GM21786 (cell line): ENCODE measurements around the gene BANP.

Experiments
- ATAC-seq: cut with Tn5 transposase; IDR thresholded peaks from one replicate; pipeline ENCODE4 v1.9.1; 2021; ENCODE audit not compliant: unreplicated experiment

The BANP gene

GRCh38 chr16:87948735-87949070 is 2.5 kb upstream of the BANP start:
- no peak for ATAC-seq

DNA sequence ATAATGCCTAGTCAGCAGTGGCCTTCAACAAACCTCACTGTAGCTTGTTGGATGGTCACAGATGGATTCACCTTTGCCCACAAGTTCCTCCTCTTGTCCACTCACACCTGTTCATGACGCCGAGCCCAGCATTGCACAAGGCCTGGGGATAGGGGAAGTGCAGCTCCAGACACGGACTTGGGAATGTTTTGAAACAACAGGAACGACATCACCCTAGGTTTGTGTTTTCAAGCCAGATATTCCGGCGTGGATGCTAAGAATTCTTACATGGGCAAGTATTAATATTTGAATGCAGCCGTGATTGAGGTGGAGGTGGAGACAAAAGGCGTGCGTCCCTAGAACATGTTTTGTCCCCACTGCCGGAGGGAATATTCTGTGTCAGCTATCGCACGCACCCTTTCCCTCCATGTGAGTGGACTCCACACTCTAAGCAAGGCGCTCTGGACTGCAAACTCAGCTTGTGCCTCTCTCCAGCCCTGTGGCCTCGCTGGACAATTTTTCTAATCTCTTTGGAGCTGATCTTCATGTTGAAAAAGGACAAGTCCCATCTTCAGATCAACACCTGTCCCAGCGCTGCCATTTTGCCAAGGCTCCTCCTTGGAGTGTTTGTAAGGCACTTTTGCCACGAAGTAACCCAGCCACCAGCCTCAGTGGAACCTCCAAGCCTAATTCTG is 2.0 kb upstream of the BANP start:
- ATAC-seq = no peak

DNA sequence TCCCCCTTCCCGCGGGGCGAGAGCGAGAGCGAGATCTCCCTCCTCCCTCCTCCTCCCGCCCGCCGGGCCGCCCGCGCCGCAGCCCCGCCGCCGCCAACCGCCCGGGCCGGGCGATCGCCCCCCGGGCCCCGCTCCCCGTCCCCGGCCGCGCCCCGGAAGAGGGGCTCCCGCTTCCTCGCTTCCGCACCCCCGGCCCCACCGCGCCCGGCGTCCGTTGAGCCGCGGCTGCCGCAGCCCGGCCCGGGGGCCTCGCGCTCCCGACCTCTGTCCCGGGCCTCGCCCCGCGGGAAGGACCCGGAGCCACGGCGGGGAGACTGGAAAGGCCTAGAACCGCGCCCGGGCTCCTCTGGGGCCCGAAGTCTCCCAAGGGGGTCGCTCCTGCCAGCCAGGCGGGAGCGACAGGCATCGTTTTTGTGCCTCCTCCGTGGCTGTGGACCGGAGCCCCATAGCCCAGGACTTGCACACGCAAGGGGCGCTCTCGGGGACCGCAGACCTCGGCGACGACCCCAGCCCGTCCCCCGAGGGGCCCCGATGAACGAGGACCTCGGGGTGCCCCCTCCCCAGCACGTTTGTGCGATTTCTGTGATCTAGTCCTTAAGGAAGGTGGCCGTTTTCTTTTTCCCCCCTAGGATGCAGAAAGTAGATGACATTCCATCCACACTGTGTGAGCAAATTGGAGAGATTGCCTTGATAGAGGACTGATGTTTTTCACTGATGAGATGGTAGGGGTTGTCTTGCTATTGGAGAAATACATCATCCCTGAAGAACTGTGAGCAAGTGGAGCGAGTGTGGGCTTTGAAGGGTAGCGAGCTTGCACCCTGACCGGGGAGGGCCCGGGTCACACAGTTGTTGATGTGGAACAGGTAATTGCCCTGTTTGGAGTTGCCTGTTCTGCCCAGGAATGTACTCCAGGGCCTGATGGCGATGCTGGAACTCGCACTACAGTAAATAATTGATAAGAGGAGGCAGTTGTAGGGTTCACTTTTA is 611 bp downstream of the BANP start:
- ATAC-seq = no peak

GRCh38 chr16:87952751-87953150 is 1.5 kb downstream of the BANP start:
- no peak for ATAC-seq

DNA sequence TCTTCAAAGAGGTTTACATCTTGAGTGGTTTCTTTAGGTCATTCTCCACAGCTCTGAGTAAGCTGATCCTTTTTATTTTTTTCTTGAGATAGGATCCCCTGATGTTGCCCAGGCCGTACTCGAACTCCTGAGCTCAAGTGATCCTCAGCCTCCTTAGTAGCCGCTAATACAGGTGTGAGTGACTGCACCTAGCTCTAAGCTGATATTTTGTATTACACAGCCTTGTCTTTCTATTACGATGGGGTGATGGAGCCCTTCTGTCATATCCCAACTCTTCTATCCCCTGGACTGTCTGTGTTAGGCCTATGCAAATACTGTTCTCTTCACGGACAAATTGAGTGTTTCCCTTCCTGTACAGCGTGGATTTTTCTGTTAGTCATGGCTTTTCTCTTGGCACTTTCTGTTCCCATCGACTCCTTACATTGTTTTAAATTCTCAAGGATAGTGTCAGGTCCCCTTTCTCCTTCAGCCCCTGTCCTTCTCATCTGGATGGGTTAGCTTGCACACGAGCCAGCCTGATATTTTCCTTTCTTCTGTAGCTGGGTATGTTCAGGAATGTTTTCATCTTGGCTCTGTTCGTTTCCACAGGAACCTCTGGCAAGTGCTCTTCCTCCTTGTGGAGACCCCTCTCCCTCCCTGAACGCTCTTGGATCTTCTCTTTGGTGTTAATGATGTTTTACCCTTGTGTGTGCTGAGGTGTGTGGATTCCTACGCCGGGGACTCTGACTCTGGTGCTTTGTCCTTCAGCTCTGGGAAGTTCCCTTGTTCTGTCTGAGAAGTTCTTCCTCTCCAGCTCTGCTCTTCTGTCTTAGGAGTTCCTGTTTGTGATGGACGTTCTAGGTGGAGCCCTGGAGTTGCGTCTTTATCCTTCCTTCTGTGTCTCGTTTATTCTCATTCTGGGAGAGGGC is 2.3 kb downstream of the BANP start:
- ATAC-seq = no peak

DNA sequence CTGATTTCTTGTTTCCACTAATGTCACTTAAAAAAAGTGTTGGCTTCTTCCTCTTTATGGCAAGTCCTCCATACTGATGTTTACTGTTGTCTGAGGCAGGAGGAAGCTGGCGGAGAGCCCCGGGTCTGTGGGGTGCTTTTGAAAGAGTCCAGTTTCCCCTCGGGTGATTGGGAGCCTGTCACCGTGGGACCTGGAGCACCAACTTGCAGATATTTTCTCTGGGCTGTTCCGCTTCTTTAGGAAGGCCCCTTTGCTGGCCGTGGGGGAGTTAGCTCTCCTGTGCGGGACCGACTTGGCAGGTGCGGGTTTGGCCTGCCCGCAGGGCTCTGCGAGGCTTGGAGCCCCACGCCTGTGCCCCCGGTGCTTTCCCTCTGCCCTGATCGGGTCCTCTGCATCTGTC is 3.1 kb downstream of the BANP start:
- no peak for ATAC-seq

DNA sequence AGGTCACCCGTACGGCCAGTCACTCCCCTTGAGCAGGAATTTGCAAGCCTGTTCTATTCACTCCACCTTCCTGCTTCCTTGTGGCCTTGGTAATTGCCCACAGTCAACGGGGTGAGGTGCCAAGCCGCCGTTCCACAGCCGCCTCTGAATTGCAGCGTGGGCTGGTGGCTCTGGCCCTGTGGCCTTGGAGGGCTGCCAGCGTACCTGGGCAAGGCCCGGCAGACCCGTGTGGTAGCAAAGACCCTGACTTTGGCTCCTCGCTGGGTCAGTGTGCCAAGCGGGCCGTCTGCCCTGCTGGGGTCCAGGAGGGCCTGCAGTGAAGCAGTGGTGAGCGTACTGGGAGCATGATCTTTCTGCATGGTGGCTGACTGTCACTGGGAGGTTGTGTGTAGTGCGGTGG is 3.6 kb downstream of the BANP start:
- ATAC-seq = no peak

- ATAC-seq = no peak
Measured at GRCh38 chr16:87955302-87956097, 4.3 kb downstream of the BANP start.

GRCh38 chr16:87956098-87956364 is 4.8 kb downstream of the BANP start:
- no peak for ATAC-seq

GRCh38 chr16:87956365-87957231 is 5.4 kb downstream of the BANP start:
- peak; percentile 41 for ATAC-seq

DNA sequence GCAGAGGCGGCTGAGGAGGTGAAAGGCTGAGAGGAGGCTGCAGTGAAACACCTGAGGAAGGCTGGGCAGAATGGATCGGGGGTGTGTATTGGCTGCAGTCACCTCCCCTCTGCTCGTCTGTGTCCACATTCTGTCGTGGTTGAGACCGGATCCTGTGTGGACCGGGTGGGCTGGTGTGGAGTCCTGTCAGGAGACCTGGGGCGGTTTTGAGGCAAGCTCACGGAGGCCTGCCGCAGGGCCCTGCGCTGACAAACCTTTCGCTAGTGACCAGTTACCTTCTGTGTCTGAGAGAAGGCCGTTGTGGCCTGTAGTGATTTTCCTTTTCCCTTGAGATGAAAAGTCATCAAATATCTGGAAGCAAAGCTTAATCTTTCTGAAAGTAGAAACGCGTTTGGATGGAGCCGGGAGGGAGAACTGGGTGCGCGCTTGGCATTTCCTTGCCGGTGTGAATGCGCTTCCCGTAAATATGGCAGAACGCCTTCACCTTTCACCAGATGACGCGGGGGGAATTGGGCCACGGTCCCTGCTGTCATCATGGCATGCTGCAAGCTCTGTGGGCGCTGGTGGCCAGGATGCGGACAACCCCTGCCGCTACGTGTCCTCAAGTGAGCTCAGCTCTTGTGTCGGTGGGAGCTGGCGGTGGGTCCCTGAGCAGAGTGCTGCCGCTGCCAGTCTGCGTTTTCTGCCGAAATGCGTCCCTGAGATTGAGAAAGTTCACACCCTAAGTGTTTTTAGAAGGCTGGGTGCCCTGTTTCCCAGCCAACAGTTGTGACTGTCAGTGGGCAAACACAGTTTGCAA is 6.3 kb downstream of the BANP start:
- ATAC-seq = no peak

GRCh38 chr16:87958632-87959031 is 7.4 kb downstream of the BANP start:
- ATAC-seq = no peak

- no peak for ATAC-seq
Measured at GRCh38 chr16:87959391-87959990, 8.3 kb downstream of the BANP start.

- no peak for ATAC-seq
Measured at GRCh38 chr16:87960296-87960695, 9.1 kb downstream of the BANP start.

DNA sequence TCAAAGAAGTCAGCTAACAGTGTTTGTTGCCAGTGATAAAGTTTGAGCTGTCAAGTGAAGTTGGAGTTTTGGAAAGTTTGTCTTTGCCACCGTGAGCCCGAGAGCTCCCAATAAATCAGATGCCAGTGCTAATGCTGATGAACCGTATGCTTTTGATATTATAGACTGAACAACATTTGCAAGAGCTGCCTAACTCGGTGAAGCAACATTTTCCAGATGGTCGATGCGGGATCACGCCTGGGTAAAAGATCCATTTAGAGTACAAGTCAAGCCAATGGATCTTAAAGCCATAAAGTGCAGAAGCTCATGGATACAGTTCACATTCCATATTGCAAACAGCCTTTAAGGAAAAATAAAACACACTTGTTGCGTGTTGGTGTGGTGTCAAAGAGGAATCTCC is 9.6 kb downstream of the BANP start:
- ATAC-seq = no peak

GRCh38 chr16:87961623-87962022 is 10.4 kb downstream of the BANP start:
- no peak for ATAC-seq

- no peak for ATAC-seq
Measured at GRCh38 chr16:87963400-87963799, 12.2 kb downstream of the BANP start.

DNA sequence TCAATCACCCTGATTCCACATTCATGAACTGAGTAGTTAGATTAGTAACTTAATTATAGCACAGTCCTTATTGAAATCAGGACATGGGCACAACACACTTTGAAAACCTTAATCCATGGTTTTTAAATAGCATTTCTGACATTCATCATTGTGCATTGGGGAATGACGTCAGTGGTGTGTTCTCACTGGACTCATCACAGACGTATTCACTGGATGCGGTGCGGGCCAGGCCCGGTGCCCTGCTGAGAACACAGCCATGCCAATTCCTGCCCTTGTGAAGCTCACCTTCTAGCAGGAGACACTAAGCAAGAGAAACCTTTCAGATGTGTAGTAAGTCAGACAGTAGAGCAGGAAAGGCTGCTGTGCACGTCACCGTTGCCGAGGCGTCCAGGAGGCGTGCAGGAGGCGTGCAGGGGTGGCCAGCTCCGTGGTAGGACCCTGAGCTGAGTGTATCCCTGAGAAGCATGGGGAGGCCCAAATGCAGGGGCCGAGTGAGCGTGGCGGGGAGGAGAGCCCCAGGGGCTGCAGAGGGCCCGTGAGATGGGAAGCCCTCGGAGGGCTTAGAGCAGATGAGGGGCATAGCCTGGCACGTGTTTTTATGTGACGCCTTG is 12.9 kb downstream of the BANP start:
- no peak for ATAC-seq
